Measurements from ENCODE around the gene PTOV1. TPM values are rescaled to one million over a fixed set of nuclear protein-coding genes. Genes with fewer than 3 reads are reported as not detected.

PTOV1 gene
- total and polyA plus RNA-seq, 2 of the 13 experiments (the other 11 are each of a cell fraction or from before 2014, with no cell fraction given) = 63.5 to 68.5 TPM

- TF ChIP-seq HDAC2 (CRISPR knock-in tag; IDR thresholded peaks at IDR 0.05) = 0 out of 2 replicates have a peak, but pooled peaks have one; percentile 13
Measured at GRCh38 chr19:49851456-49852259, 699 bp downstream of the PTOV1 start (continued).

GRCh38 chr19:49852631-49853126 is 1.7 kb downstream of the PTOV1 start:
- POLR2A ChIA-PET = interaction anchor here (0.6 to 3.1 kb wide), 3 partner anchors 9 to 17 kb away, joined by 3 to 29 read pairs (median 24); no protein-coding TSS in a partner anchor
- CTCF ChIA-PET (ENCODE audit: low intra/inter-chr PET ratio, low total read pairs) = no interaction called here
- Histone ChIP-seq H3K79me2 (ENCODE audit: insufficient read depth, low read length) (peaks cover 24% of the 10 kb centered on the region), H3K27ac (ENCODE audit: extremely low read length, insufficient read depth, low read length) (no peak overlapping the region), H3K27me3 (ENCODE audit: control insufficient read depth in 1 of 2, insufficient read depth in 2 of 2, low read length in 2 of 2) (no peaks in the 10 kb centered on the region; a peak in 1 of 5 replicates), H3K9ac (ENCODE audit: insufficient read depth, low read depth, low read length) (peak overlapping the region; percentile 57), H4K20me1 (ENCODE audit: insufficient read depth, low read length) (peaks cover 23% of the 10 kb centered on the region), H3K4me2 (ENCODE audit: low read depth, low read length) (peak overlapping the region; percentile 89), H3K9me3 (ENCODE audit: low read length) (no peaks in the 10 kb centered on the region), H3K36me3 (replicated peaks in 1 of 2; ENCODE audit: control insufficient read depth in 1 of 2, insufficient read depth in 2 of 2, low read length in 2 of 2) (peaks cover 25 to 36% of the 10 kb centered on the region in 2 experiments; a peak in 4 of 5 replicates), H2AFZ (ENCODE audit: low read length) (no peak overlapping the region), H3K4me3 (replicated peaks in 1 of 3; ENCODE audit: insufficient read depth in 1 of 3, low read depth in 2 of 3, low read length in 3 of 3) (peak overlapping the region; percentile 89 to 93 (median 90)), H3K4me1 (ENCODE audit: insufficient read depth, low read length) (peaks cover 30% of the 10 kb centered on the region)
- FAIRE-seq = peak; percentile 4
- BruUV-seq (replicated peaks) = TSS peak; percentile 70
- DNase-seq (ENCODE audit: low spot score) = no peak
- ATAC-seq = no peak
- in situ Hi-C loops (cut with HindIII; ENCODE audit: extremely low pct_ligation_motif_present, low pct_unique_long_range_greater_than_20kb) (no loop called here), intact Hi-C loops (cut with micrococcal nuclease; ENCODE audit: unreplicated experiment) (no loop called here)
- TF ChIP-seq TOPORS (CRISPR knock-in tag; IDR thresholded peaks at IDR 0.05) (no peak), SYNCRIP (IDR thresholded peaks at IDR 0.05; ENCODE audit: insufficient read depth, low read depth, low read length) (no peak), FOSL1 (CRISPR knock-in tag; IDR thresholded peaks at IDR 0.05; ENCODE audit: borderline replicate concordance) (no peak), NR3C1 (CRISPR knock-in tag; IDR thresholded peaks at IDR 0.05) (no peak), ATF4 (CRISPR knock-in tag; IDR thresholded peaks at IDR 0.05) (no peak), ATAD3A (CRISPR knock-in tag; IDR thresholded peaks at IDR 0.05) (no peak), TFAP4 (IDR thresholded peaks at IDR 0.05; ENCODE audit: borderline replicate concordance, low read depth) (no peak), ZNF382 (CRISPR knock-in tag; IDR thresholded peaks at IDR 0.05; ENCODE audit: borderline replicate concordance) (no peak)
- 78% methylated on average over 14 of the region's 14 CpGs for WGBS (ENCODE audit: low lambda C conversion rate)

Measured in HepG2 (cell line).